Loucy (cell line): ENCODE data around the gene CD96.

Experiments used
- CTCF ChIP-seq: fragments of 200-600 bp; sonication (generic); conservative IDR thresholded peaks from 2 replicates; pipeline ENCODE4 v1.5.1; 2014; ENCODE audit warnings: mild to moderate bottlenecking, antibody characterized with exemption, low read length
- EZH2phosphoT487 ChIP-seq: fragments of 200-600 bp; IDR thresholded peaks from 2 replicates; pipeline ENCODE4 v1.6.1; 2018; ENCODE audit warnings: antibody characterized with exemption, mild to moderate bottlenecking, moderate library complexity, borderline replicate concordance

- TF ChIP-seq CTCF (peak; percentile 57), EZH2phosphoT487 (no peak)
Measured at GRCh38 chr3:111616417-111617105, 74.6 kb downstream of the CD96 start.
